Measurements from ENCODE around the gene TRPM3. TPM values are rescaled to one million over a fixed set of nuclear protein-coding genes. Genes with fewer than 3 reads are reported as not detected.

The TRPM3 gene
- total RNA-seq, 3 donors from 2014 or later = not detected

DNA sequence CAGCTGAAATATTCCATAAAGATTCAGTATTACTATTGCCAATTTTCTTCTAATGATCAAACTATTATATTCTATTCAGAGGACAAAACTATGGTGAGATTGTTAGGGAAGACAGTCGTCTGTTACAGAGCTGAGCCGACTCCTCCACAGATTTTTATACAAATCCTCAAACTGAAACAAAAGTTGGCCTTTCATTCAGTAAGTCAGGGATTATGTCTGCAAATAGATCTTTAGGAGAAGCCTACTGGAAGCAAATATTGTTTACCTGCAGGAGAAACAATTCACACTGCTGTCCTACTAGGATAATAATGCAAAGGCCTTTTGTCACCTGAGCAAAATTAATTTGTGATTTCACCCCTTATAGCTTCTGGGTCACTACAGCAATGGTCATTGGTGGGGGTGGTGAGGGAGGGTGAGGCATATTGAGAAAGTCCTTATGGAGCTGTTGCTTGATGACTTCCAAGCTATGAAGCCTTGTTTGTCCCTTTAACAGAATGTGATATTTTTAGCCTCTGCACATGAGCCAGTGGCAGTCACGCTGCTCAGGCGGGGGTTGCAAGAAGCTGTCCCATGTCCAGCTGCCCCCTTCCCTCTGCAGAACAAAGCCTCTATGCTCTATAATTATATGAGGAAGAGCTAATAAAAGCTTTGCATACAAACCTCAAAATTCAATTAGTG, 506.5 kb downstream of the TRPM3 start:
- no peaks in the 10 kb centered on the region for H3K4me1 Mint-ChIP-seq (ENCODE audit: low read depth)
- no peak for ATAC-seq

DNA sequence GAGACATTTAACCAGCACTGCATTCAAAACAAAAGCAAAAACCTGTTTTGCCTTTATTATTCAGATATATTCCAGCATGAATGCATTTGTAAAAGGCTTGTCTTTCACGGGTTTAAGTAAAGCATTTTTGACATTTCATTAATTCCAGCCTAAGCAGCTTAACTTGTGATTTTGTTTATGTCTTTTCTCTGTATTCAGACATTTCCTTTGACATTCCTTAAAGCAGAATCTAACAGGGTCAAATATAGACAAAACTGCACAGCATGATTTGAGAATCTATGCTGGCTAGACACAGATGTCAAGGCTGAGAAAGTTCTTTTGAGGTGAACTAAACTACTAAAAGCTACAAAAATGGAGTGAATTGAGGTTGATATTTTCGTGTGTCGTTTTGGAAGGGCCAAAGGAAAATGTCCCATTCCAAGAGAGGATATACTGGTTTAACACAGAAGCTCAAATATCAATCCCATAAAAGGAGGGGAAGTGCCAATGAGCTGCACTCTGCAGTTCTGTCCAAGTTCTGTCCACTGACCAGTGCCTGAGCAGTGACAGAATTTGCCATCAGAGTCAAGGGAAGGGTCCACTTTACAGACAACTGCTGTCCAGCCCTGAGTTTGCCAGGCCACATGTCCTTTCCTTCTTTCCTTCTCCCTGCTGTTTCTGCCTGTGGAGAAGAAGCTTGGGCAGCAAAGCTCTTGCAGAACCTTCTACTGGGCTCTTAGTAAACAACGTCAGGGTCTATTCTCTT, 508.2 kb downstream of the TRPM3 start:
- ATAC-seq (no peak), DNase-seq (no peak)
- no peak overlapping the region for H3K4me3 Mint-ChIP-seq
- H3K4me1 Mint-ChIP-seq (ENCODE audit: low read depth) = no peaks in the 10 kb centered on the region
- no peaks in the 10 kb centered on the region for H3K27me3 Mint-ChIP-seq (ENCODE audit: low read depth)
- H3K36me3 Mint-ChIP-seq (ENCODE audit: insufficient read depth) = no peaks in the 10 kb centered on the region
- H3K9me3 Mint-ChIP-seq = no peaks in the 10 kb centered on the region

More for the DNA sequence above, 506.5 kb downstream of the TRPM3 start:
- no peak overlapping the region for H3K4me3 Mint-ChIP-seq
- no peaks in the 10 kb centered on the region for H3K9me3 Mint-ChIP-seq
- H3K36me3 Mint-ChIP-seq (ENCODE audit: insufficient read depth) = no peaks in the 10 kb centered on the region
- H3K27me3 Mint-ChIP-seq (ENCODE audit: low read depth) = no peaks in the 10 kb centered on the region
- no peak for DNase-seq

DNA sequence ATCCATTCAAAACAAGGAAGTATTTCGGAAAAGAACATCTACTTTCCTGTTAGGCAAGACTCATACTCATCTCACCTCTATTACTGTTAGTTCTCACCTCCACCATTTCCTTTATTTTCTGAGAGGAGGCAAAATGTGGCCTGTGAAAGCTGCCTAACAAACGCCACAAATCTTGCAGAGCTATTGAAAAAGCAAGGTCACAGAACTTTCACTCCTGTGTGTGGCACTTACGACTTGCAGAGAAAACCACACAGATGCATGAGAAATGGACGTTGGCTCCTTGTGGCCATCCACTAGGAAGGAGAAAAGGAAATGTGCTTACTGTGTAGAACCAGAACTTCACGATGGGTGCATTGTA, 511.2 kb downstream of the TRPM3 start:
- no peaks in the 10 kb centered on the region for H3K36me3 Mint-ChIP-seq (ENCODE audit: insufficient read depth)

DNA sequence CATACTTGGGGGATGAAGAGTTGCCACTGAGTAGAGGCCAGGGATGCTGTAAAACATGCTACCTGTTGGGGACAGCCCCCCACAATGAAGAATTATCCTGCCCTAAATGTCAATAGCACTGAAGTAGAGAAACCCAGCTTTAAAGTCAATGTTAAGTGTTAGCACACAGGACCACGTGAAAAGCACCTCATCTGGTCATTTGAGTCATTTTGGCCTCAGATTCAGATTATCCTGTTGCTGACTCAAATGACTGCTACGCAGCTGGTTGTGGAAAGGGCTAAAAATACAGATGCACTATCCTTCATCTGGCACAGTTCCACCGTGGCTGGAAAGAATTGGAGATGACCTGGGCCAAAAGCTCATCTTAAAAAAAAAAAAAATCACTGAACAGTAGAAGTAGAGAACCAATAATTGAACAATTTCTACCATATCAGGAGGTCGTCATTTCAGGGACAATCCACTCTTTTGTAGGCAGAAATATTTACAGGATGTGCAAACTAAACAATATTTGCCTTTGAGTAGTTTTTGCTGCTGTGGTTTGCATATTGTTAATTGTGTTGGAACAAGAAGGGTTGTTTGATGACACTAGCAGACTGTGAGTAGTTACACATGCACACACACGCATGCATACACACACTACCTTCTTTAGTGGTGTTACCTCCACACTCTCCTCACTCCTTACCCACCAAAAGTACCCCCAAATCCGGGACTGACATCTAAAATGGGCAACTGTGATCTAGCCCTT, 511.7 kb downstream of the TRPM3 start:
- Mint-ChIP-seq H3K27me3 (ENCODE audit: low read depth) (no peaks in the 10 kb centered on the region), H3K36me3 (ENCODE audit: insufficient read depth) (no peaks in the 10 kb centered on the region), H3K9me3 (no peaks in the 10 kb centered on the region), H3K4me1 (ENCODE audit: low read depth) (no peaks in the 10 kb centered on the region), H3K4me3 (no peak overlapping the region)
- DNase-seq (no peak), ATAC-seq (no peak)

More for the DNA sequence above, 511.2 kb downstream of the TRPM3 start:
- Mint-ChIP-seq H3K4me3 (no peak overlapping the region), H3K4me1 (ENCODE audit: low read depth) (no peaks in the 10 kb centered on the region), H3K9me3 (no peaks in the 10 kb centered on the region), H3K27me3 (ENCODE audit: low read depth) (no peaks in the 10 kb centered on the region)
- no peak for ATAC-seq
- DNase-seq = no peak

- ATAC-seq = no peak
- DNase-seq = no peak
- Mint-ChIP-seq H3K36me3 (ENCODE audit: insufficient read depth) (no peaks in the 10 kb centered on the region), H3K4me1 (ENCODE audit: low read depth) (no peaks in the 10 kb centered on the region), H3K27me3 (ENCODE audit: low read depth) (no peaks in the 10 kb centered on the region), H3K4me3 (no peak overlapping the region), H3K9me3 (no peaks in the 10 kb centered on the region)
These were observed 512.4 kb downstream of the TRPM3 start for GRCh38 chr9:70609011-70609410.

- Mint-ChIP-seq H3K4me1 (ENCODE audit: low read depth) (no peaks in the 10 kb centered on the region), H3K27me3 (ENCODE audit: low read depth) (no peaks in the 10 kb centered on the region), H3K9me3 (no peaks in the 10 kb centered on the region), H3K4me3 (no peak overlapping the region), H3K36me3 (ENCODE audit: insufficient read depth) (no peaks in the 10 kb centered on the region)
- ATAC-seq (no peak), DNase-seq (no peak)
These were observed 513.5 kb downstream of the TRPM3 start for GRCh38 chr9:70607926-70608325.

- no peaks in the 10 kb centered on the region for H3K36me3 Mint-ChIP-seq (ENCODE audit: insufficient read depth)
These were observed 514.1 kb downstream of the TRPM3 start for GRCh38 chr9:70607329-70607728.

GRCh38 chr9:70603020-70603411, 518.4 kb downstream of the TRPM3 start:
- H3K4me3 Mint-ChIP-seq = no peak overlapping the region
- DNase-seq = no peak
- ATAC-seq = no peak
- H3K4me1 Mint-ChIP-seq (ENCODE audit: low read depth) = no peaks in the 10 kb centered on the region
- H3K36me3 Mint-ChIP-seq (ENCODE audit: insufficient read depth) = no peaks in the 10 kb centered on the region
- no peaks in the 10 kb centered on the region for H3K27me3 Mint-ChIP-seq (ENCODE audit: low read depth)
- H3K9me3 Mint-ChIP-seq = no peaks in the 10 kb centered on the region

More at GRCh38 chr9:70607329-70607728, 514.1 kb downstream of the TRPM3 start:
- no peak for DNase-seq
- Mint-ChIP-seq H3K27me3 (ENCODE audit: low read depth) (no peaks in the 10 kb centered on the region), H3K4me1 (ENCODE audit: low read depth) (no peaks in the 10 kb centered on the region), H3K9me3 (no peaks in the 10 kb centered on the region), H3K4me3 (no peak overlapping the region)
- ATAC-seq = no peak

DNA sequence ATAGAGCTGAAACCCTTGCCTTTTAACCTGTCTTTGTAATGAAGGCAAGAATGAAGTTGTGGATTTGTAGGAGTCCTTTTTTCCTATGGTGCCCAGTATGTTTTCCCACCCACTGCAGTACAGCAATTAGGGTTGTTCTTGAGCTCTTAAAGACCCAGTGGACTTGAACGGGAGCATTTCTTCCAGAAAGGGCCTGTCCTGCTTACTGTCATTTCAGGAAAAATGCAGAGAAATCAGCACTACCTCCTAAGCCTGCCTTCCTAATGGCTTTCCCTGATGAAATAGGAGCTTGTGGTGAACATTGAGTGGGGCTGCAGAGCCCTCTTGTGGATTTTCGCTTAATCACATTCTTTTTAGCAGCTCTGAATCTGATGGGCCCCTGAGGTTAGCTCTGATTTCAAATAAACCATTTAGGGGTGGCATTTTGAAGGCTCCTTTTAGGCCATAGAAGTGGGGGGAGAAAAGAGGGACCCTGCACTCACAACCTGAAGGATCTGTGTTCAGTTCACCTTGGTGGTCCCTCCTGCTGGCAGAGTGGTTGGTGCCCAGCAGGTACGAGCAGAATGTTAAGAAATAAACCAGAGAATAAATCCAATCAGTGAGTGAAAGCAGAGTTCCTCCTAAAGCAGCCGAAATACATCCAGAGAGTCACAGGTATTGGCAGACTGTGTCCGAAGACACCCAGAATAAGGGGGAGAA, 519.0 kb downstream of the TRPM3 start:
- Mint-ChIP-seq H3K4me1 (ENCODE audit: low read depth) (no peaks in the 10 kb centered on the region), H3K36me3 (ENCODE audit: insufficient read depth) (no peaks in the 10 kb centered on the region), H3K4me3 (no peak overlapping the region), H3K9me3 (no peaks in the 10 kb centered on the region), H3K27me3 (ENCODE audit: low read depth) (no peaks in the 10 kb centered on the region)
- ATAC-seq (peak; percentile 61 to 77), DNase-seq (peak; percentile 37)

GRCh38 chr9:70601000-70601951, 520.1 kb downstream of the TRPM3 start:
- Mint-ChIP-seq H3K27me3 (ENCODE audit: low read depth) (no peaks in the 10 kb centered on the region), H3K9me3 (no peaks in the 10 kb centered on the region), H3K36me3 (ENCODE audit: insufficient read depth) (no peaks in the 10 kb centered on the region), H3K4me1 (ENCODE audit: low read depth) (no peaks in the 10 kb centered on the region), H3K4me3 (no peak overlapping the region)
- ATAC-seq = no peak
- DNase-seq = no peak

DNA sequence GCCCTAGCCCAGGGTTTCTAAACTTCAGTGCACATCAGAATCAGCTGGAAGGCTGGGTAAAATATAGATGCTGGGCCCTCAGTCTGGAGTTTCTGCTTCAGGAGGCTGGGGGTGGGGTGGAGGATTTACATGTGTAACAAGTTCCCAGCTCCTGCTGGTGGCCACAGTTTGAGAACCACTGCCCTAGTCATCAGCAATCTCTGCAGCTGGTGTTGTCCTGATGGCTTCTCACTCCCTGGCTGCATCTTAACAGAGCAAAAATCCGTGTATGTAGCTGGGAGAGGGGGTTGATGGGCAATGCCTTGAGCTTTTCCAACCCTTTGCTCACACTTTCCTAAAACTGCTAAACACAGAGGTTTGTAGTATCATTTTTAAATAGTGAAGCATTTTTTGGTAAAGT, 520.9 kb downstream of the TRPM3 start:
- Mint-ChIP-seq H3K27me3 (ENCODE audit: low read depth) (no peaks in the 10 kb centered on the region), H3K4me1 (ENCODE audit: low read depth) (no peaks in the 10 kb centered on the region), H3K9me3 (no peaks in the 10 kb centered on the region), H3K36me3 (ENCODE audit: insufficient read depth) (no peaks in the 10 kb centered on the region), H3K4me3 (no peak overlapping the region)
- ATAC-seq = no peak
- DNase-seq = no peak

GRCh38 chr9:70597886-70598285, 523.5 kb downstream of the TRPM3 start:
- H3K4me3 Mint-ChIP-seq = no peak overlapping the region
- H3K27me3 Mint-ChIP-seq (ENCODE audit: low read depth) = no peaks in the 10 kb centered on the region
- no peaks in the 10 kb centered on the region for H3K36me3 Mint-ChIP-seq (ENCODE audit: insufficient read depth)
- H3K4me1 Mint-ChIP-seq (ENCODE audit: low read depth) = no peaks in the 10 kb centered on the region
- DNase-seq (no peak), ATAC-seq (no peak)
- H3K9me3 Mint-ChIP-seq = no peaks in the 10 kb centered on the region

GRCh38 chr9:70595211-70595610, 526.2 kb downstream of the TRPM3 start:
- DNase-seq = no peak
- Mint-ChIP-seq H3K9me3 (no peaks in the 10 kb centered on the region), H3K4me3 (no peak overlapping the region), H3K36me3 (ENCODE audit: insufficient read depth) (no peaks in the 10 kb centered on the region), H3K27me3 (ENCODE audit: low read depth) (no peaks in the 10 kb centered on the region), H3K4me1 (ENCODE audit: low read depth) (no peaks in the 10 kb centered on the region)
- no peak for ATAC-seq
